Mesodermal cell (in vitro differentiated cells): ENCODE results near the gene DNAJC12.
A peak's percentile ranks its signal among the peaks of the same experiment; 100 is the strongest.
"Not testable (repeated sequence)": the region's sequence is repeated elsewhere in the genome, so short reads cannot be mapped to it uniquely, and the experiment has no call there.

Source experiments
- H3K27ac ChIP-seq: 2 replicates; pipeline ENCODE4 v1.7.0; 2013; ENCODE audit warnings: mild to moderate bottlenecking, low read depth, low read length, moderate library complexity; ENCODE audit not compliant: severe bottlenecking
- H3K36me3 ChIP-seq: 2 replicates; pipeline ENCODE4 v1.7.1; 2013; ENCODE audit warnings: mild to moderate bottlenecking, low read length, moderate library complexity; ENCODE audit not compliant: control insufficient read depth, insufficient read depth
- H3K4me1 ChIP-seq: one replicate; pipeline ENCODE4 v1.7.1; 2013; ENCODE audit warnings: mild to moderate bottlenecking, low read length; ENCODE audit not compliant: insufficient read depth, control insufficient read depth, poor library complexity, severe bottlenecking
- H3K4me3 ChIP-seq: 2 replicates; pipeline ENCODE4 v1.7.0; 2013; ENCODE audit warnings: low read length, control low read depth, mild to moderate bottlenecking; ENCODE audit not compliant: insufficient read depth, poor library complexity, severe bottlenecking; ENCODE audit errors: extremely low read depth
- H3K9me3 ChIP-seq: 2 replicates; pipeline ENCODE4 v1.7.1; 2013; ENCODE audit warnings: mild to moderate bottlenecking, low read length, moderate library complexity; ENCODE audit not compliant: control insufficient read depth
- WGBS, 2 experiments: methylation state at CpG; one replicate each; pipeline ENCODE4 v1.1.5; 2013; ENCODE audit warnings: missing lambda C conversion rate in 2 of 2; ENCODE audit not compliant: insufficient coverage in 2 of 2; 5-methylcytosine and 5-hydroxymethylcytosine counted together

The DNAJC12 gene

GRCh38 chr10:67763499-67764011, 74.4 kb downstream of the DNAJC12 start:
- no peaks in the 10 kb centered on the region for H3K9me3 ChIP-seq
- 12 to 15% methylated on average over 17 to 18 of the region's 22 CpGs for WGBS, 2 experiments

GRCh38 chr10:67762567-67762966, 75.4 kb downstream of the DNAJC12 start:
- not testable (repeated sequence) for H3K4me1 ChIP-seq, H3K27ac ChIP-seq, H3K9me3 ChIP-seq, H3K4me3 ChIP-seq, H3K36me3 ChIP-seq
- 94 to 97% methylated on average over 5 of the region's 9 CpGs for WGBS, 2 experiments

More at GRCh38 chr10:67763499-67764011, 74.4 kb downstream of the DNAJC12 start:
- no peak overlapping the region for H3K27ac ChIP-seq
- H3K36me3 ChIP-seq = no peaks in the 10 kb centered on the region
- peak overlapping the region; percentile 54 for H3K4me3 ChIP-seq
- no peaks in the 10 kb centered on the region for H3K4me1 ChIP-seq

- no peak overlapping the region for H3K4me3 ChIP-seq
- H3K36me3 ChIP-seq = no peaks in the 10 kb centered on the region
- H3K9me3 ChIP-seq = no peaks in the 10 kb centered on the region
- 93 to 94% methylated on average over 7 of the region's 7 CpGs for WGBS, 2 experiments
- no peaks in the 10 kb centered on the region for H3K4me1 ChIP-seq
- H3K27ac ChIP-seq = no peak overlapping the region
These were observed 77.7 kb downstream of the DNAJC12 start for GRCh38 chr10:67760272-67760671.
